HG02973 (cell line): ENCODE measurements around the gene ZNF200.

Source experiments
- ATAC-seq: cut with Tn5 transposase; IDR thresholded peaks from one replicate; pipeline ENCODE4 v1.9.1; 2021; ENCODE audit warnings: moderate library complexity; ENCODE audit not compliant: unreplicated experiment

The ZNF200 gene

DNA sequence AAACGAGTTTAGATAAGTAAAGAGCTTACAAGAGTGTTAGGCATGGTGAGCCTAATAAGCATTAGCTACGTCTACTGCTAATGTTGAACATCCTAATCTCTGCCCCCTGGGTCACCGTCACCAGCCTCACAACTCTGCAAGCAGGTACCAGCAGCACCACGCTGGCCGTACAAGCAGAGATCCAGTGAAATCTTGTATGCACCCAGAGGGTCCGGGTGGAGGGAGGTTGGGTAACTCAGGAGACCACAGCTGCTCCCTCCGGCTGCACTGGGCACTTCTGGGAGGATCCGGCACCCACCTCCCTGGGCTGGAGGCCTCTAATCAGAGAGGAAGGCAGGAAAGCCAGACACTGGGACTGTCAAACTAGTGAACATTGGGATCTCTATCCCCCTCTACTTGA is 55.3 kb downstream of the ZNF200 start:
- no peak for ATAC-seq

DNA sequence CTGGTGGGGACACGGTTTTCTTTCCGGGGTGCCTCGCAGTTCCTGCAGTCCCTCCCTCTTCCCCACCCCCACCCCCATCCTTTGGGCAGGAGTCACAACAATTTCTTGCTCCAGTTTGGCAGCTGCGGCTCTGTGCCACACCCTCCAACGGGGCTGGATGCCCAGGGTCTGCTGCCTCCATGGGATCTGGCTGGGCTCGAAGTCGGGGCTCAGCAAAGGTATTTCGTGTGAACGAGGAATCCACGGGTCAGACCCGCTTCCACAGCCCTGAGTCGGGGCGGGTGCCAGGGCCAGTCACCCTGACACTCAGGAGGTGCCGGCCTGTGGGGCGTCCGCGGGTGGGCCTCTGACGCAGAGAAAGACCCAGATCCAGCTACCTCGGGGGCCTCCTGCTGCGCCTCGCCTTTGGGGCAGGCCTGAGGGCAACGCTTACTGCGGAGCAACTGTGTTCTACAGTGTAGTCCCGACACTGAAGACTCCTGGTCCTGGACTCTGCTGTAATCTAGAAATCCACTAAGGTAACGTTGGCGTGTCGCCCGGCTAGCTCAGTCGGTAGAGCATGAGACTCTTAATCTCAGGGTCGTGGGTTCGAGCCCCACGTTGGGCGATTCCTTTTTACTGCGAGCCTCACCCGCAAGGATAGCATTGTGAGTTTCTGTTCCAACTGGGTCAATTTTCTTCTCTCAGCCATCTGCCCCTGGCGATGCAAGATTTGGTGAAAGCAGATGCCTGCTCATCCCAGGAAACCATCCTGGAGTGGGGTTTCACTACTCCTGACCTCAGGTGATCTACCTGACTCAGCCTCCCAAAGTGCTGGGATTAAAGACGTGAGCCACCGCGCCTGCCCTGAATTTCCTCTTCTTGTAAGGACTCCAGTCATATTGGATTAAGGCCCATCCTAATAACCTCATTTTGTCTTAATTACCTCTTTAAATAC is 59.5 kb downstream of the ZNF200 start:
- ATAC-seq: no peak

DNA sequence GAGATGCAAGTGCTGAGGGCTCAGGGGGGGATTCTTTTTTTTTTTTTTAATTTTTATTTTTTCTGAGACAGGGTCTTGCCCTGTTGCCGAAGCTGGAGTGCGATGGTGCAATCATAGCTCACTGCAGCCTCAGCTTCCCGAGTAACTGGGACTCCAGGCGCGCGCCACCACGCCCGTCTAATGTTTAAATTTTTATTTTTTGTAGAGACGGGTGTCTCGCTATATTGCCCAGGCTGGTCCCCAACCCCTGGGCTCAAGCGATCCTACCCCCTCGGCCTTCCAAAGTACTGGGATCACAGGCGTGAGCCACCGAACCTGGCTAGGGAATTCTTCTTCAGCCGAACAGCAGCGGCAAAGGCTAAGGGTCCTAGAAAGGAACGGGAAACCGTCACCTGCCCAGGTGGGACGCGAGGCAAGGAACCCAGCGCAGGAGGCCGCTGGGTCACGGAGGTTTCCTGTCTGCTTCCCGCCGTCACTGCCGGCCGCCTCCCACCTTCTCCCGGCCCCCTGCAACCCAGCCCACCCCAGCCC is 60.3 kb downstream of the ZNF200 start:
- ATAC-seq: no peak

- no peak for ATAC-seq
Observed at GRCh38 chr16:3173892-3174617, 60.9 kb downstream of the ZNF200 start.
